HCT116 (cell line): ENCODE results near the gene ZNF678. TPM values are rescaled to one million over a fixed set of nuclear protein-coding genes. Genes with fewer than 3 reads are reported as not detected.

Experiments used
- ATAC-seq: fragments of 200-7000 bp; cut with Tn5 transposase; 2 replicates; pipeline ENCODE4 v1.9.1; 2020; ENCODE audit warnings: mild to moderate bottlenecking, moderate library complexity
- BruUV-seq: library from RNA; stranded (reverse); fragments of 400-500 nt; replicated peaks from 2 replicates; lab custom pipeline; 2021; lab: Mats Ljungman, UMichigan
- CTCF ChIA-PET: fragments of 300-600 bp; sonication (Branson Sonifier 250); formaldehyde crosslinking; loops from one replicate; lab custom pipeline; 2021; ENCODE audit warnings: antibody characterized with exemption; lab: Charles Lee
- POLR2A ChIA-PET: fragments of 300-600, 350-600 bp; sonication (Branson Sonifier 250); formaldehyde crosslinking; loops from one replicate; lab custom pipeline; 2021; ENCODE audit warnings: antibody characterized with exemption; lab: Charles Lee
- RAD21 ChIA-PET, 2 experiments: fragments of 300-600 bp; sonication (Branson Sonifier 250); formaldehyde crosslinking; loops; one replicate each; lab custom pipeline; 2023; ENCODE audit warnings: low total read pairs in 2 of 2; ENCODE audit not compliant: uncharacterized antibody in 2 of 2, unreplicated experiment in 2 of 2, low non-redundant PET in 1 of 2; lab: Charles Lee
- DNase-seq: peaks from one replicate; pipeline ENCODE4 v3.0.0-alpha.2; 2010; ENCODE audit warnings: low read depth, low spot score
- H2AFZ ChIP-seq: fragments of 200-600 bp; shearing (Covaris generic), sonication (generic); 2 replicates; pipeline ENCODE4 v1.6.1; 2017; ENCODE audit warnings: low read depth, mixed run types, mixed read lengths, antibody characterized with exemption, low read length; ENCODE audit not compliant: poor library complexity, severe bottlenecking
- H3K27ac ChIP-seq: 2 replicates; pipeline ENCODE4 v1.5.1; 2012; ENCODE audit warnings: low read depth, low read length
- H3K27me3 ChIP-seq: fragments of 200-600 bp; sonication (generic); 2 replicates; pipeline ENCODE4 v1.6.1; 2016; ENCODE audit warnings: mixed run types, low read length, mixed read lengths; ENCODE audit not compliant: insufficient read depth
- H3K36me3 ChIP-seq, 2 experiments: fragments of 200-500 bp in 1 of 2; fragments of 200-600 bp in 1 of 2; sonication (Bioruptor generic) in 1 of 2; sonication (generic) in 1 of 2; 2 replicates each; pipeline versions ENCODE4 v1.5.1 to v1.6.1; 2014 to 2016; ENCODE audit warnings: low read length in 2 of 2, inconsistent platforms in 1 of 2, mixed read lengths in 1 of 2, mixed run types in 1 of 2; ENCODE audit not compliant: insufficient read depth in 2 of 2, control insufficient read depth in 1 of 2
- H3K4me1 ChIP-seq, 2 experiments: fragments of 200-600 bp in 1 of 2; sonication (generic) in 1 of 2; 2 replicates each; pipeline versions ENCODE4 v1.5.1 to v1.6.1; 2012 to 2017; ENCODE audit warnings: low read length in 2 of 2, inconsistent platforms in 1 of 2, mild to moderate bottlenecking in 1 of 2, mixed read lengths in 1 of 2, mixed run types in 1 of 2, moderate library complexity in 1 of 2; ENCODE audit not compliant: insufficient read depth in 2 of 2, control insufficient read depth in 1 of 2
- H3K4me2 ChIP-seq: fragments of 200-600 bp; sonication (generic); 2 replicates; pipeline ENCODE4 v1.6.1; 2017; ENCODE audit warnings: mixed run types, low read length, mixed read lengths
- H3K4me3 ChIP-seq, 2 experiments: fragments of 200-600 bp in 1 of 2; sonication (generic) in 1 of 2; replicated peaks in 1 of 2; 2 replicates each; pipeline ENCODE4 v1.5.1; 2011 to 2016; ENCODE audit warnings: low read length in 2 of 2, control low read depth in 1 of 2, low read depth in 1 of 2, mild to moderate bottlenecking in 1 of 2, mixed read lengths in 1 of 2, mixed run types in 1 of 2
- H3K79me2 ChIP-seq: fragments of 200-600 bp; sonication (generic); 2 replicates; pipeline ENCODE4 v1.6.1; 2017; ENCODE audit warnings: mild to moderate bottlenecking, mixed run types, low read length, moderate library complexity, mixed read lengths; ENCODE audit not compliant: insufficient read depth
- H3K9ac ChIP-seq: fragments of 200-600 bp; sonication (generic); 2 replicates; pipeline ENCODE4 v1.6.1; 2016; ENCODE audit warnings: low read length, mixed read lengths
- H3K9me2 ChIP-seq: fragments of 200-600 bp; sonication (generic), shearing (Covaris generic); 2 replicates; pipeline ENCODE4 v1.6.1; 2017; ENCODE audit warnings: mixed run types, mild to moderate bottlenecking, moderate library complexity; ENCODE audit not compliant: insufficient read depth
- H3K9me3 ChIP-seq, 2 experiments: fragments of 200-500 bp in 1 of 2; fragments of 200-600 bp in 1 of 2; sonication (Bioruptor generic) in 1 of 2; sonication (generic) in 1 of 2; 2 replicates each; pipeline ENCODE4 v1.6.1; 2014 to 2017; ENCODE audit warnings: low read length in 2 of 2, mixed read lengths in 2 of 2, inconsistent platforms in 1 of 2, low read depth in 1 of 2, mild to moderate bottlenecking in 1 of 2, mixed run types in 1 of 2, moderate library complexity in 1 of 2; ENCODE audit not compliant: control insufficient read depth in 1 of 2, insufficient read depth in 1 of 2
- H4K20me1 ChIP-seq: fragments of 200-600 bp; sonication (generic), shearing (Covaris generic); 2 replicates; pipeline ENCODE4 v1.6.1; 2017; ENCODE audit warnings: mixed run types, mild to moderate bottlenecking, moderate library complexity; ENCODE audit not compliant: insufficient read depth
- EGR1 ChIP-seq: IDR thresholded peaks from 2 replicates; pipeline ENCODE4 v1.6.1; 2012; ENCODE audit warnings: low read depth
- ELF1 ChIP-seq: IDR thresholded peaks from 2 replicates; pipeline ENCODE4 v1.6.1; 2012; ENCODE audit warnings: low read depth, borderline replicate concordance
- EZH2 ChIP-seq: fragments of 200-600 bp; sonication (generic); IDR thresholded peaks from 2 replicates; pipeline ENCODE4 v1.6.1; 2017; ENCODE audit warnings: antibody characterized with exemption, mixed run types
- EZH2phosphoT487 ChIP-seq: fragments of 200-600 bp; IDR thresholded peaks from 2 replicates; pipeline ENCODE4 v1.6.1; 2018; ENCODE audit warnings: antibody characterized with exemption, borderline replicate concordance
- FOSL1 ChIP-seq: IDR thresholded peaks from 2 replicates; pipeline ENCODE4 v1.6.1; 2012; ENCODE audit warnings: low read depth
- POLR2A ChIP-seq: IDR thresholded peaks from 2 replicates; pipeline ENCODE4 v1.7.0; 2011; ENCODE audit warnings: borderline replicate concordance; ENCODE audit not compliant: insufficient read depth, insufficient read length; ENCODE audit errors: extremely low read depth
- POLR2AphosphoS5 ChIP-seq: IDR thresholded peaks from 2 replicates; pipeline ENCODE4 v1.6.1; 2011; ENCODE audit warnings: mild to moderate bottlenecking, low read depth, low read length, moderate library complexity
- TCF7L2 ChIP-seq: IDR thresholded peaks from 2 replicates; pipeline ENCODE4 v1.7.0; 2011; ENCODE audit warnings: borderline replicate concordance, inconsistent platforms; ENCODE audit not compliant: insufficient read depth, insufficient read length; ENCODE audit errors: extremely low read depth
- ZFX ChIP-seq: fragments of 450-650 bp; IDR thresholded peaks from 2 replicates; pipeline ENCODE4 v1.6.1; 2017
- intact Hi-C: fragments of 100-400 bp; cut with micrococcal nuclease; formaldehyde crosslinking; loops from 2 replicates; pipeline ENCODE4 v1.10.0; 2022
- total RNA-seq: library from RNA; stranded (reverse); gene quantifications from one replicate; pipeline ENCODE4 v1.2.1, GENCODE V29; 2021; ENCODE audit not compliant: unreplicated experiment
- TF ChIP-seq, protein P1 (sequence below), 3 experiments: fragments of 200-600 bp in 1 of 3; sonication (generic) in 1 of 3; IDR thresholded peaks in 2 of 3; conservative IDR thresholded peaks in 1 of 3; 2 replicates each; pipeline ENCODE4 v1.5.1; 2012 to 2017; ENCODE audit warnings: low read depth in 2 of 3, low read length in 2 of 3, antibody characterized with exemption in 1 of 3, borderline replicate concordance in 1 of 3, control low read depth in 1 of 3, mild to moderate bottlenecking in 1 of 3, mixed read lengths in 1 of 3, mixed run types in 1 of 3, moderate library complexity in 1 of 3; ENCODE audit not compliant: insufficient read depth in 1 of 3
- TF ChIP-seq, protein P2 (sequence below): IDR thresholded peaks from 2 replicates; pipeline ENCODE4 v1.6.1; 2012
- TF ChIP-seq, protein P3 (sequence below): IDR thresholded peaks from 2 replicates; pipeline ENCODE4 v1.6.1; 2012; ENCODE audit warnings: low read depth

The ZNF678 gene
- total RNA-seq, 1 experiment from 2014 or later = 6.1 TPM

DNA sequence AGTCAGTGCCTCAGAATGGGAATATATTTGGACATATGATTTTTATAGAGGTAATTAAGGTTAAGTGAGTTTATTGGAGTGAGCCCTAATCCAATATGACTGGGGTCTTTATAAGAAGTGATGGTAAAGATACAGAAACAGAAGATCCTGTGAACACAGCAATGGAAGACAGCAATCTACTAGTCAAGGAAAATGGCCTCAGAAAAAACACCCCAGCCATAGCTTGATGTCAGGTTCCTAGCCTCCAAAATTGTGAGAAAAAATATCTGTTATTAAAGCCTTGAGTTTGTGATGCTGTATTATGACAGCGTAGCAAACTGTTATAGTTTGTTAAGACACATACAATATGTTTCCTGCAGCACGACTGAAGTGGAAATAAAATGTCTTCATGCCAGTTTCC lies 99.6 kb downstream of the ZNF678 start (continued):
- TF ChIP-seq EZH2phosphoT487 (no peak), ELF1 (no peak)

- Histone ChIP-seq H3K79me2 (no peaks in the 10 kb centered on the region), H4K20me1 (no peaks in the 10 kb centered on the region), H3K9ac (no peak overlapping the region), H2AFZ (no peak overlapping the region), H3K9me2 (no peaks in the 10 kb centered on the region), H3K4me1 (no peaks in the 10 kb centered on the region), H3K36me3 (0 out of 4 replicates have a peak, but pooled peaks cover 0 to 4% of the 10 kb centered on the region in 2 experiments), H3K9me3 (peaks cover 36 to 53% of the 10 kb centered on the region in 2 experiments; a peak in 3 of 4 replicates), H3K27ac (no peak overlapping the region), H3K27me3 (no peaks in the 10 kb centered on the region), H3K4me3 (no peak overlapping the region), H3K4me2 (no peak overlapping the region)
- POLR2A ChIA-PET = no interaction called here
- no peak for DNase-seq
- BruUV-seq = no TSS peak
- no peak for ATAC-seq
- no peak for TF ChIP-seq TCF7L2
- CTCF ChIA-PET = no interaction called here
- RAD21 ChIA-PET = no interaction called here
- intact Hi-C loops = no loop called here
These were observed 102.9 kb downstream of the ZNF678 start for GRCh38 chr1:227666286-227666685.

DNA sequence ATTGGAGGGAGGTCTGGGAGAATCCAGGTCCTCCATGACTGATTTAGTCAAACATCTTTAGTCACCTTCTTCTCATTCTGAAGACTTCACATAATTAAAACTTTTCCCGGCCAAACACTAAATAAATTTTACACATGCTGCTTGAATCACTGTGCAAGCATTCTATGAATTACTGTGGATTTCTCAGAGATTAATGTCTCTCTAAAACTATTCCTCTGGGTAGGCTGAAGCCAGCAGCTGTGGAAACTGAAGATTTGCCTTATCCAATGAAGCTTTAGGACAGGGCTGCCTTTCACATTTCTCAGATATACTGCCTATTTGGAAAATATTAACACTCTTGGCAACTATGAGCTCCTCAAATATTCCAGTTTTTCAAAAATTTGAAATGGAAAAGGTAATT lies 110.1 kb downstream of the ZNF678 start:
- RAD21 ChIA-PET = no interaction called here
- H3K9me3 ChIP-seq = peaks cover 6 to 11% of the 10 kb centered on the region in 2 experiments; a peak in 3 of 4 replicates
- POLR2A ChIA-PET = no interaction called here
- no peak for TF ChIP-seq FOSL1
- no peak for TF ChIP-seq ZFX
- TF ChIP-seq, protein P1, sequence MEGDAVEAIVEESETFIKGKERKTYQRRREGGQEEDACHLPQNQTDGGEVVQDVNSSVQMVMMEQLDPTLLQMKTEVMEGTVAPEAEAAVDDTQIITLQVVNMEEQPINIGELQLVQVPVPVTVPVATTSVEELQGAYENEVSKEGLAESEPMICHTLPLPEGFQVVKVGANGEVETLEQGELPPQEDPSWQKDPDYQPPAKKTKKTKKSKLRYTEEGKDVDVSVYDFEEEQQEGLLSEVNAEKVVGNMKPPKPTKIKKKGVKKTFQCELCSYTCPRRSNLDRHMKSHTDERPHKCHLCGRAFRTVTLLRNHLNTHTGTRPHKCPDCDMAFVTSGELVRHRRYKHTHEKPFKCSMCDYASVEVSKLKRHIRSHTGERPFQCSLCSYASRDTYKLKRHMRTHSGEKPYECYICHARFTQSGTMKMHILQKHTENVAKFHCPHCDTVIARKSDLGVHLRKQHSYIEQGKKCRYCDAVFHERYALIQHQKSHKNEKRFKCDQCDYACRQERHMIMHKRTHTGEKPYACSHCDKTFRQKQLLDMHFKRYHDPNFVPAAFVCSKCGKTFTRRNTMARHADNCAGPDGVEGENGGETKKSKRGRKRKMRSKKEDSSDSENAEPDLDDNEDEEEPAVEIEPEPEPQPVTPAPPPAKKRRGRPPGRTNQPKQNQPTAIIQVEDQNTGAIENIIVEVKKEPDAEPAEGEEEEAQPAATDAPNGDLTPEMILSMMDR (IDR thresholded peaks at IDR 0.05 in 2 of 3, conservative IDR thresholded peaks at IDR 0.05 in 1 of 3; ENCODE audit: borderline replicate concordance in 1 of 3, insufficient read depth in 1 of 3, low read depth in 2 of 3, low read length in 2 of 3) = no peak
- no peak for TF ChIP-seq POLR2A
- TF ChIP-seq EZH2 = no peak
- no peak for TF ChIP-seq EGR1
- TF ChIP-seq, protein P2, sequence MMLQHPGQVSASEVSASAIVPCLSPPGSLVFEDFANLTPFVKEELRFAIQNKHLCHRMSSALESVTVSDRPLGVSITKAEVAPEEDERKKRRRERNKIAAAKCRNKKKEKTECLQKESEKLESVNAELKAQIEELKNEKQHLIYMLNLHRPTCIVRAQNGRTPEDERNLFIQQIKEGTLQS = no peak
- TF ChIP-seq, protein P3, sequence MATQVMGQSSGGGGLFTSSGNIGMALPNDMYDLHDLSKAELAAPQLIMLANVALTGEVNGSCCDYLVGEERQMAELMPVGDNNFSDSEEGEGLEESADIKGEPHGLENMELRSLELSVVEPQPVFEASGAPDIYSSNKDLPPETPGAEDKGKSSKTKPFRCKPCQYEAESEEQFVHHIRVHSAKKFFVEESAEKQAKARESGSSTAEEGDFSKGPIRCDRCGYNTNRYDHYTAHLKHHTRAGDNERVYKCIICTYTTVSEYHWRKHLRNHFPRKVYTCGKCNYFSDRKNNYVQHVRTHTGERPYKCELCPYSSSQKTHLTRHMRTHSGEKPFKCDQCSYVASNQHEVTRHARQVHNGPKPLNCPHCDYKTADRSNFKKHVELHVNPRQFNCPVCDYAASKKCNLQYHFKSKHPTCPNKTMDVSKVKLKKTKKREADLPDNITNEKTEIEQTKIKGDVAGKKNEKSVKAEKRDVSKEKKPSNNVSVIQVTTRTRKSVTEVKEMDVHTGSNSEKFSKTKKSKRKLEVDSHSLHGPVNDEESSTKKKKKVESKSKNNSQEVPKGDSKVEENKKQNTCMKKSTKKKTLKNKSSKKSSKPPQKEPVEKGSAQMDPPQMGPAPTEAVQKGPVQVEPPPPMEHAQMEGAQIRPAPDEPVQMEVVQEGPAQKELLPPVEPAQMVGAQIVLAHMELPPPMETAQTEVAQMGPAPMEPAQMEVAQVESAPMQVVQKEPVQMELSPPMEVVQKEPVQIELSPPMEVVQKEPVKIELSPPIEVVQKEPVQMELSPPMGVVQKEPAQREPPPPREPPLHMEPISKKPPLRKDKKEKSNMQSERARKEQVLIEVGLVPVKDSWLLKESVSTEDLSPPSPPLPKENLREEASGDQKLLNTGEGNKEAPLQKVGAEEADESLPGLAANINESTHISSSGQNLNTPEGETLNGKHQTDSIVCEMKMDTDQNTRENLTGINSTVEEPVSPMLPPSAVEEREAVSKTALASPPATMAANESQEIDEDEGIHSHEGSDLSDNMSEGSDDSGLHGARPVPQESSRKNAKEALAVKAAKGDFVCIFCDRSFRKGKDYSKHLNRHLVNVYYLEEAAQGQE = no peak
- no peak for TF ChIP-seq POLR2AphosphoS5
- TF ChIP-seq ELF1 = no peak

More for the DNA sequence above, 110.1 kb downstream of the ZNF678 start:
- no TSS peak for BruUV-seq
- Histone ChIP-seq H3K79me2 (no peaks in the 10 kb centered on the region), H3K4me3 (no peak overlapping the region), H3K27me3 (no peaks in the 10 kb centered on the region), H3K9ac (no peak overlapping the region), H3K36me3 (no peaks in the 10 kb centered on the region), H3K4me2 (no peak overlapping the region), H2AFZ (no peak overlapping the region), H3K27ac (no peak overlapping the region), H3K4me1 (no peaks in the 10 kb centered on the region), H4K20me1 (no peaks in the 10 kb centered on the region), H3K9me2 (no peaks in the 10 kb centered on the region)
- DNase-seq = no peak
- intact Hi-C loops = no loop called here
- no peak for ATAC-seq
- CTCF ChIA-PET = no interaction called here
